CD4-positive, alpha-beta T cell (primary cell): ENCODE results near the gene DPPA4. TPM values are rescaled to one million over a fixed set of nuclear protein-coding genes. Genes with fewer than 3 reads are reported as not detected.

Experiments
- ATAC-seq: fragments of 200-7000 bp; cut with Tn5 transposase; one replicate; pipeline ENCODE4 v1.10.0; 2022; ENCODE audit warnings: mild to moderate bottlenecking; ENCODE audit not compliant: poor library complexity
- CTCF ChIA-PET: fragments of 350-600 bp; sonication (Branson Sonifier 250); formaldehyde crosslinking; loops from one replicate; lab custom pipeline; 2021; ENCODE audit warnings: antibody characterized with exemption, inconsistent platforms; lab: Charles Lee
- POLR2A ChIA-PET: fragments of 350-600 bp; sonication (Branson Sonifier 250); formaldehyde crosslinking; loops from one replicate; lab custom pipeline; 2021; ENCODE audit warnings: antibody characterized with exemption, inconsistent platforms; lab: Charles Lee
- DNase-seq, 14 experiments: peaks; one replicate each; pipeline ENCODE4 v3.0.0-alpha.2; 2013 to 2020; ENCODE audit warnings: mixed read lengths in 2 of 14
- H3K27ac ChIP-seq, 2 donors: one replicate each; pipeline versions ENCODE4 v1.5.1 to v1.7.0; 2013; ENCODE audit warnings: low read length in 2 of 2, low read depth in 1 of 2, mild to moderate bottlenecking in 1 of 2
- H3K27me3 ChIP-seq, 2 experiments: 1 replicate in 1 of 2; 2 replicates in 1 of 2; pipeline versions ENCODE4 v1.6.1 to v1.7.0; 2013; ENCODE audit warnings: low read length in 2 of 2, control low read depth in 1 of 2, mild to moderate bottlenecking in 1 of 2, moderate library complexity in 1 of 2; ENCODE audit not compliant: insufficient read depth in 2 of 2, control insufficient read depth in 1 of 2
- H3K36me3 ChIP-seq: one replicate; pipeline ENCODE4 v1.6.1; 2013; ENCODE audit warnings: low read length, control low read depth; ENCODE audit not compliant: insufficient read depth
- H3K4me1 ChIP-seq: one replicate; pipeline ENCODE4 v1.6.1; 2013; ENCODE audit warnings: low read length, control low read depth; ENCODE audit not compliant: insufficient read depth
- H3K4me3 ChIP-seq: one replicate; pipeline ENCODE4 v1.5.1; 2013; ENCODE audit warnings: mild to moderate bottlenecking, low read length, moderate library complexity
- H3K9me3 ChIP-seq, 2 experiments: 1 replicate in 1 of 2; 2 replicates in 1 of 2; pipeline versions ENCODE4 v1.6.1 to v1.7.0; 2013; ENCODE audit warnings: low read length in 2 of 2, mild to moderate bottlenecking in 2 of 2, control low read depth in 1 of 2, moderate library complexity in 1 of 2; ENCODE audit not compliant: control insufficient read depth in 1 of 2, insufficient read depth in 1 of 2
- H3K27ac Mint-ChIP-seq: one replicate; pipeline ENCODE4 v1.8.0; 2020; ENCODE audit warnings: mixed read lengths
- H3K27me3 Mint-ChIP-seq: one replicate; pipeline ENCODE4 v1.8.0; 2021; ENCODE audit warnings: mixed read lengths
- H3K36me3 Mint-ChIP-seq: one replicate; pipeline ENCODE4 v1.8.0; 2021; ENCODE audit warnings: low read depth, mixed read lengths
- H3K4me1 Mint-ChIP-seq: one replicate; pipeline ENCODE4 v1.8.0; 2021; ENCODE audit warnings: low read depth, mixed read lengths
- H3K4me3 Mint-ChIP-seq: one replicate; pipeline ENCODE4 v1.8.0; 2020; ENCODE audit warnings: mild to moderate bottlenecking, mixed read lengths
- H3K9me3 Mint-ChIP-seq: one replicate; pipeline ENCODE4 v1.8.0; 2020; ENCODE audit warnings: mixed read lengths
- intact Hi-C, 2 experiments: fragments of 100-400 bp; cut with DNase I in 1 of 2; cut with micrococcal nuclease in 1 of 2; formaldehyde crosslinking; loops; one replicate each; pipeline versions ENCODE4 v1.15.1 to v1.9.0; 2023 to 2025; cut with DNase I, micrococcal nuclease
- total RNA-seq, 174 experiments: library from RNA in 2 of 174; stranded (reverse) in 2 of 174; gene quantifications; one replicate each; pipeline ENCODE4 v1.2.3 and lab custom pipeline; 2021 to 2026
- TF ChIP-seq, protein P1 (sequence below): fragments of 200-600 bp; IDR thresholded peaks from one replicate; pipeline ENCODE4 v1.8.0; 2022; ENCODE audit warnings: antibody characterized with exemption, mild to moderate bottlenecking

DPPA4 gene
- total RNA-seq, 2 experiments from 2014 or later, result 2.5 to 3.6 TPM

DNA sequence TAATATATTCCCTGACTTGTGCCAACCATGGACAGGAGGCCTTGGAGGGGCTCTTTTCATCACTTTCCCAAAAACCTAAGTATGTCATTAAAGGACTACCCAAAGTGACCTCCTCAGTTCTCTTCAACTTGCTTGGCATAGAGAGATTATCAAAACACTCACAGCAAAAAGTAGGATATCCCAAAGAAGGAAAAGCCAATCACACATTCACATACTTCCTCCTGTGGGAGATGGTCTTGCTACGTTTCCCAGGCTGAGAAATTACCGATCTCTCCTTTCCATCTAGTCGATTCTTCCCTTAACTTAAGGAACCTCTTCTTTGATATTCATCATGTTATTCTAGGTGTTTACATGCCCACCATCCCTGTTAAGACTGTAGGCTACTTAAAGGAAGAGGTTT is 9.1 kb downstream of the DPPA4 start:
- no peak for ATAC-seq
- Histone ChIP-seq H3K27me3 (no peaks in the 10 kb centered on the region), H3K27ac (no peak overlapping the region), H3K9me3 (peaks cover 0 to 6% of the 10 kb centered on the region in 2 experiments), H3K4me3 (no peak overlapping the region), H3K36me3 (no peaks in the 10 kb centered on the region), H3K4me1 (no peaks in the 10 kb centered on the region)
- TF ChIP-seq, protein P1, sequence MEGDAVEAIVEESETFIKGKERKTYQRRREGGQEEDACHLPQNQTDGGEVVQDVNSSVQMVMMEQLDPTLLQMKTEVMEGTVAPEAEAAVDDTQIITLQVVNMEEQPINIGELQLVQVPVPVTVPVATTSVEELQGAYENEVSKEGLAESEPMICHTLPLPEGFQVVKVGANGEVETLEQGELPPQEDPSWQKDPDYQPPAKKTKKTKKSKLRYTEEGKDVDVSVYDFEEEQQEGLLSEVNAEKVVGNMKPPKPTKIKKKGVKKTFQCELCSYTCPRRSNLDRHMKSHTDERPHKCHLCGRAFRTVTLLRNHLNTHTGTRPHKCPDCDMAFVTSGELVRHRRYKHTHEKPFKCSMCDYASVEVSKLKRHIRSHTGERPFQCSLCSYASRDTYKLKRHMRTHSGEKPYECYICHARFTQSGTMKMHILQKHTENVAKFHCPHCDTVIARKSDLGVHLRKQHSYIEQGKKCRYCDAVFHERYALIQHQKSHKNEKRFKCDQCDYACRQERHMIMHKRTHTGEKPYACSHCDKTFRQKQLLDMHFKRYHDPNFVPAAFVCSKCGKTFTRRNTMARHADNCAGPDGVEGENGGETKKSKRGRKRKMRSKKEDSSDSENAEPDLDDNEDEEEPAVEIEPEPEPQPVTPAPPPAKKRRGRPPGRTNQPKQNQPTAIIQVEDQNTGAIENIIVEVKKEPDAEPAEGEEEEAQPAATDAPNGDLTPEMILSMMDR, result no peak
- Mint-ChIP-seq H3K4me1 (no peaks in the 10 kb centered on the region), H3K9me3 (no peaks in the 10 kb centered on the region), H3K4me3 (no peak overlapping the region), H3K36me3 (no peaks in the 10 kb centered on the region), H3K27ac (no peak overlapping the region), H3K27me3 (no peaks in the 10 kb centered on the region)
- DNase-seq, result no peak
- ChIA-PET CTCF (no interaction called here), POLR2A (no interaction called here)
- intact Hi-C loops, result no loop called here

DNA sequence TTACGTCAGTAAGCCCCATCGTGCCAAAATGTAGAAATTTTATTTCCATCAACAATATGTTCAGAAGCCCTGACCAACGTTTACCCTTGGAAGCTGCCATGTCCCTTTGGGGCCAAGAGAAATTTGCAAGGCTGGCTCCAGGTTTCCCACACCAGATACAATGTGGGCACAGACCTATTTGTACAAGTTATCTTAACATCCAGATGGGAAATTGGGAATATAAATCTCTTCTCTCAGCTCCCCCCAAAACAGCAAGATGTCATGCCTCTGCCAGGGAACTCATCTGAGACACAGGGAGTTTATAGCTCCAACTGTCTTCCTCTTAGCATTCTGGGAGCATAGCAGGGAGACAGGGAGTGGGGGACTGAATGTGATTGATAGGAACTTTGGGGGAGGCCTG is 11.7 kb downstream of the DPPA4 start:
- no peaks in the 10 kb centered on the region for H3K27me3 ChIP-seq
- H3K4me1 ChIP-seq, result no peaks in the 10 kb centered on the region
- ATAC-seq, result no peak

DNA sequence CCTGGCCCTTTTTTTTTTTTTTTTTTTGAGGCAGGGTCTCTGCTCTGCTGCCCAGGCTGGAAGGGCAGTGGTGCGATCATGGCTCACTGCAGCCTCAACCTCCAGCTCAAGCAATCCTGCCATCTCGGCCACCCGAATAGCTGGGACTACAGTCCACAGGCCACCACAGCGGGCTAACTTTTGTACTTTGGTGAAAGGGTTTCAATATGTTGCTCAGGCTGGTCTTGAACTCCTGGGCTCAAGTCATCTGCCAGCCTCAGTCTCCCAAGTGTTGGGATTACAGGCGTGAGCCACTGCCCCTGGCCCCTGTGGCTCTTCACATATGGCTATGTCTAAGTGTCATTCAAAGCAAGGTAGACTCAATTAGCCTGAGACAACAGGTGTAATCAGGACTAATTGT is 12.2 kb downstream of the DPPA4 start:
- Mint-ChIP-seq H3K4me3 (no peak overlapping the region), H3K9me3 (no peaks in the 10 kb centered on the region), H3K36me3 (no peaks in the 10 kb centered on the region), H3K4me1 (no peaks in the 10 kb centered on the region), H3K27ac (no peak overlapping the region), H3K27me3 (no peaks in the 10 kb centered on the region)
- Histone ChIP-seq H3K4me1 (no peaks in the 10 kb centered on the region), H3K9me3 (peaks cover 0 to 6% of the 10 kb centered on the region in 2 experiments), H3K36me3 (no peaks in the 10 kb centered on the region), H3K27ac (no peak overlapping the region), H3K27me3 (no peaks in the 10 kb centered on the region), H3K4me3 (no peak overlapping the region)
- no peak for ATAC-seq
- DNase-seq, result no peak
- intact Hi-C loops, result no loop called here
- CTCF ChIA-PET, result no interaction called here
- POLR2A ChIA-PET, result no interaction called here
- TF ChIP-seq, protein P1, result no peak

More for the DNA sequence above, 11.7 kb downstream of the DPPA4 start:
- Mint-ChIP-seq H3K27ac (no peak overlapping the region), H3K4me1 (no peaks in the 10 kb centered on the region), H3K27me3 (no peaks in the 10 kb centered on the region), H3K36me3 (no peaks in the 10 kb centered on the region), H3K9me3 (no peaks in the 10 kb centered on the region), H3K4me3 (no peak overlapping the region)
- Histone ChIP-seq H3K9me3 (peaks cover 0 to 6% of the 10 kb centered on the region in 2 experiments), H3K27ac (no peak overlapping the region), H3K36me3 (no peaks in the 10 kb centered on the region), H3K4me3 (no peak overlapping the region)
- POLR2A ChIA-PET, result no interaction called here
- TF ChIP-seq, protein P1, result no peak
- intact Hi-C loops, result no loop called here
- CTCF ChIA-PET, result no interaction called here
- DNase-seq, result no peak
